Activated T-helper 17 cell treated with anti-CD3 and anti-CD28 coated beads, Interleukin-2, amount 50 U/mL, for 72 hours (primary cell): ENCODE data around the gene BCAS3. TPM values are rescaled to one million over a fixed set of nuclear protein-coding genes. Genes with fewer than 3 reads are reported as not detected.
"Not testable (repeated sequence)": the region's sequence is repeated elsewhere in the genome, so short reads cannot be mapped to it uniquely, and the experiment has no call there.

ENCODE experiments used
- ATAC-seq: fragments of 150-1000 bp; cut with Tn5 transposase; replicated peaks from 2 replicates; pipeline ENCODE4 v1.10.0; 2021; ENCODE audit warnings: mild to moderate bottlenecking, moderate library complexity
- H3K27ac Mint-ChIP-seq: one replicate; pipeline ENCODE4 v1.8.0; 2022; ENCODE audit warnings: mixed read lengths
- H3K27me3 Mint-ChIP-seq: one replicate; pipeline ENCODE4 v1.8.0; 2022; ENCODE audit warnings: mixed read lengths
- H3K36me3 Mint-ChIP-seq: one replicate; pipeline ENCODE4 v1.8.0; 2022; ENCODE audit warnings: low read depth, mild to moderate bottlenecking, mixed read lengths
- H3K4me1 Mint-ChIP-seq: one replicate; pipeline ENCODE4 v1.8.0; 2022; ENCODE audit warnings: mixed read lengths
- H3K4me3 Mint-ChIP-seq: one replicate; pipeline ENCODE4 v1.8.0; 2022; ENCODE audit warnings: mild to moderate bottlenecking, mixed read lengths
- H3K9me3 Mint-ChIP-seq: one replicate; pipeline ENCODE4 v1.8.0; 2022; ENCODE audit warnings: mixed read lengths
- total RNA-seq, 2 donors: library from RNA; stranded (reverse); gene quantifications; one replicate each; pipeline ENCODE4 v1.2.3, GENCODE V29; 2022

Gene BCAS3
- total RNA-seq, 2 donors from 2014 or later, result 11.6 to 15.0 TPM

DNA sequence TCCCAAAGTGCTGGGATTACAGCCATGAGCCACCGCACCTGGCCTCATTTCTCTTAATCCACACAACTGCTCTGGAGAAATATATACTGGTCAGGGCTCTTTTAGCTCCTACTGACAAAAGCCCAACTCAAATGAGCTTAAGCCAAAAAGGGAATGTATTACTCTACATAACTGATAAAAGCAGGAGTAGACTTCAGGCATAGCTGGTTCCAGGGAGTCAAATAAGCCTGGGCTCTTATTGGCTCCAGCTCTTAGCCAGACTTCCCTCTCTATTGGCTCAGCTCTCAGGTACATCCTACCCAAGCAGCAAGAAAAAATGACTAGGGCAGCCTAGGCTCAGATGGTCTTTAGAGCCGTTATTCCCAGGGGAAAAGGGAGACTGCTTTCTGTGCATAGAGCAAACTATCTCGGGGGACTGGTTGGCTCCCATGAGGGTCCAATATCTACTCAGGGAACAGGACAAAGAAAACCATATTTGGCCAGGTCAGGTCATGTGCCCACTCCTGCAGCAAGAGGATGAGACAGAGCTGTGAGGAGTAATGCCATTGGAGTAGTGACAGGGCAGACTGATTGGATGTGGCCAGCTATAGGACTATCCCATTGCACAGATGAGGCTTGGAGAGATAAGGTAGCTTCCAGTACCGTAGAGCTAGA lies 743.2 kb downstream of the BCAS3 start:
- Mint-ChIP-seq H3K4me1 (no peaks in the 10 kb centered on the region), H3K9me3 (no peaks in the 10 kb centered on the region), H3K27ac (no peak overlapping the region), H3K27me3 (peaks cover 51% of the 10 kb centered on the region), H3K4me3 (no peak overlapping the region), H3K36me3 (no peaks in the 10 kb centered on the region)
- ATAC-seq, result no peak

DNA sequence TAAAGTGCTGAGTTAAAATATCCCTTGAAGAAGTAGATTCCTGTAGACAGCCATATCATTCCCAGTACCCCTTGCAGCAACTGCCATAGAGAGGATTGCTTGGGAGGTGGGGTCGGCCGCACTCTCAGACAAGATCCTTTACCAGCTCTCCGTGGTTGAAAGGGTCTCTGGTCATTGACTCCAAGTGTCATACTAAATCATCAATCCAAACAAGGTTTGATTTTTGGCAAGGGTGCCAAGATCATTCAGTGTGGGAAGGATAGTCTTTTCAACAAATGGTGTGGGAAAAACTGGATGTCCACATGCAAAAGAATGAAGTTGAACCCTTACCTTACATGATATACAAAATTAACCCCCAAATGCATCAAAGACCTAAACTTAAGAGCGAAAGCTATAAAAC lies 743.8 kb downstream of the BCAS3 start:
- ATAC-seq, result no peak
- no peak overlapping the region for H3K4me3 Mint-ChIP-seq
- no peaks in the 10 kb centered on the region for H3K9me3 Mint-ChIP-seq
- no peaks in the 10 kb centered on the region for H3K4me1 Mint-ChIP-seq
- no peak overlapping the region for H3K27ac Mint-ChIP-seq
- H3K36me3 Mint-ChIP-seq, result no peaks in the 10 kb centered on the region
- H3K27me3 Mint-ChIP-seq, result peaks cover 53% of the 10 kb centered on the region

DNA sequence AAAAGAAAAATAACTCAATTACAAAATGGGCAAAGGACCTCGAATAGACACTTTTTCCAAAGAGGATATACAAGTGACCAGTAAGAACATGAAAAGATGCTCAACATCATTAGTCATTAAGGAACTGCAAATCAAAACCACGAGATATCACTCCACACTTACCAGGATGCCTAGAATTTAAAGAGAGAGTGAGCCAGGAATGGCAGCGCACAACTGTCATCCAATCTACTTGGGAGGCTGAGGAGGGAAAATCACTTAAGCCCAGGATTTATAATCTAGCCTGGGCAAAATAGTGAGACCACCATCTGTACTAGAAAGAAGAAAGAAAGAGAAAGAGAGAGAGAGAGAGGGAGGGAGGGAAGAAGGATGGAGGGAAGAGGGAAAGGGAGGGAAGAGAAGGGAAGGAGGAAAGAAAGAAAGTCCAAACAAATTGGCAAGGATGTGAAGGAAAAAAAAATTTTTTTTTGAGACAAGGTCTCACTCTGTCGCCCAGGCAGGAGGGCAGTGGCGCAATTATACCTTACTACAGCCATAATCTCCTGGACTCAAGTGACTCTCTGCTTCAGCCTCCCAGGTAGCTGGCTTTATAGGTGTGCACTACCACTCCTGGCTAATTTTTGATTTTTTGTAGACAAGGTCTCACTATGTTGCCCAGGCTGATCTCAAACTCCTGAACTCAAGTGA lies 744.6 kb downstream of the BCAS3 start:
- H3K27me3 Mint-ChIP-seq, result peaks cover 53% of the 10 kb centered on the region
- H3K36me3 Mint-ChIP-seq, result no peaks in the 10 kb centered on the region
- H3K4me1 Mint-ChIP-seq, result no peaks in the 10 kb centered on the region
- no peak overlapping the region for H3K27ac Mint-ChIP-seq
- H3K4me3 Mint-ChIP-seq, result no peak overlapping the region
- H3K9me3 Mint-ChIP-seq, result no peaks in the 10 kb centered on the region
- ATAC-seq, result no peak

DNA sequence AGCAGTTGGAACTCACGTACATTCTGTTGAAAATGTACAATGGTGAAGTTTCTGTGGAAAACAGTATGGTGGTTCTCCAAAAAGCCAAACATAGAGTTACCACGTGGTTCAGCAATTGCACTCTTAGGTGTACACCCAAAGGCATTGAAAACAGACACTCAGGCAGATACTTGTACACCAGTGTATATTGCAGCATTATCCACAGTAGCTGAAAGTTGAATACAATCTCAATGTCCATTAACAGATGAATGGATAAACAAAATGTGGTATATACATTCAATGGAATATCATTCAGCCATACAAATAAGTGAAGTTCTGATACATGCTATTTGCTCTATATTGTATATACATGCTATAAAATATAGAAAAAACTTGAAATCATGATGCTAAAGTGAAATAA lies 745.2 kb downstream of the BCAS3 start:
- H3K9me3 Mint-ChIP-seq, result no peaks in the 10 kb centered on the region
- peaks cover 53% of the 10 kb centered on the region for H3K27me3 Mint-ChIP-seq
- no peaks in the 10 kb centered on the region for H3K4me1 Mint-ChIP-seq
- ATAC-seq, result no peak
- no peak overlapping the region for H3K27ac Mint-ChIP-seq
- H3K4me3 Mint-ChIP-seq, result no peak overlapping the region
- no peaks in the 10 kb centered on the region for H3K36me3 Mint-ChIP-seq

DNA sequence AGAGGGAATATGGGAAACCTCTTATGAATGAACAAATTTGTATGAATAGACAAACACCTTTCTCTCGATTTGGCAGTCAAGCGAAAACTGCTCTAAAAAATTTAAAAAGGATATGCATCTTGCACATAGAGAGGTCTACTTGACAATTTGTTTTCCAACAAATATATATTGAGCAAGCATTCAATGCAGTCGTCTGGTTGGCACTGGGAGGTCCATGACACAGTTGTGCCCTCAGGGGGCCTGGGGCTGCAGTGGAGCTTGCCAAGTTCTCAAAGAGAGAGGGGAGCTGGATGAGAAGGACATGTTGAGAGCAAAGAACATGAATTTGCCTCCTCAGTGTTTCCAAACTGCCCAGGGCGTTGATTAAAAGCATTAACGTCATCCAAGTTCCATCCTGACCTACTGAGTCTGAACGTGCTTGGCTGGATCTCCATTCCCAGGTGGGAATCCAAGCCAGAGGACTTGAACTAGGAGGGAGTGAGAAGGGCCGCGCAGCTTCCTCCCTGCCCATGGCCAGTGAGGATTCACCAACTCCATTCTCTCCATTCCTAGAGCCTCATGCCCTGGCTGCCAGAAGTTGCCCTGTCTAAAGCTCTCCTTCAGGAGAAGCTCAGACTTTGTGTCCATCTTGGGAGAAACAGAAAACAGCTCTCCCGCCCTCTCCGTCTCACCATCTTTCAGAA lies 746.5 kb downstream of the BCAS3 start:
- Mint-ChIP-seq H3K27ac (no peak overlapping the region), H3K36me3 (no peaks in the 10 kb centered on the region), H3K9me3 (no peaks in the 10 kb centered on the region), H3K4me3 (no peak overlapping the region), H3K4me1 (no peaks in the 10 kb centered on the region), H3K27me3 (peaks cover 53% of the 10 kb centered on the region)
- ATAC-seq, result no peak

DNA sequence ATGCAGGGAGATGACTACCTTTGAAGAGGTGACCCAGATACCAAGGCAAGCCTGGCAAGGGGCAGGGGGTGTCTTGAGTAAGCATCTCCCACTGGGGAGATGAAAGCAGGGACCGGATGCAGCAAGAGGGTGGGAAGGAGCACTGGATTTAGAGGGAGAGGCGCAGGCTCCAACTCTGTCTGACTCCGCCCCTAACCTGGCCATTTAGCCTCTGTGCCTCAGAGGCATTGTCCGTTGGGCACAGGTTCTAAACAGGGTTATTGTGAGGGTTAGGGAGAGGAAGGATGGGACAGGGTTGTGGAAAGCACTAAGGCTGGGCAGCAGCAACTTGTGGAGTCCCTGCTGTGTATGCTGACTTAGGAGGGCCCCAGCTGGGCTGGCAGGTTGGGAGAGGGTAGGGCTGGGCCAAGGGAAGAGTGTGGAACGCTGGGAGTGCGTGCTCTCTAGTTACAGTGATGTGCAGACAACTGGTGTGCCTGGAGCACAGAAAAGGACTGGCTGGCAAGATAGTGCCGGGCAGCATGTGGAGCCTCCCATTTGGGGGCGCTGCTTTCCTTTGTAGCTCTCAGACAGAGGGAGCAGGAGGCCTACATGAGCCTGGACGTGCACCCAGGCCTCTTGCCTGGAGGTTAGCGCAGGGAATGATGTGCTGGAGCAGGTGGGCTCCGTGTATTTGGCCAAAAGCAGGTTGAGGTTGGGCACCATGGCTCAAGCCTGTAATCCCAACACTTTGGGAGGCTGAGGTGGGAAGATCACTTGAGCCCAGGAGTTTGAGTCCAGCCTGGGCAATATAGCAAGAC lies 748.2 kb downstream of the BCAS3 start:
- H3K27ac Mint-ChIP-seq, result no peak overlapping the region
- no peaks in the 10 kb centered on the region for H3K9me3 Mint-ChIP-seq
- no peak for ATAC-seq
- H3K36me3 Mint-ChIP-seq, result no peaks in the 10 kb centered on the region
- peaks cover 46% of the 10 kb centered on the region for H3K27me3 Mint-ChIP-seq
- no peaks in the 10 kb centered on the region for H3K4me1 Mint-ChIP-seq
- no peak overlapping the region for H3K4me3 Mint-ChIP-seq

DNA sequence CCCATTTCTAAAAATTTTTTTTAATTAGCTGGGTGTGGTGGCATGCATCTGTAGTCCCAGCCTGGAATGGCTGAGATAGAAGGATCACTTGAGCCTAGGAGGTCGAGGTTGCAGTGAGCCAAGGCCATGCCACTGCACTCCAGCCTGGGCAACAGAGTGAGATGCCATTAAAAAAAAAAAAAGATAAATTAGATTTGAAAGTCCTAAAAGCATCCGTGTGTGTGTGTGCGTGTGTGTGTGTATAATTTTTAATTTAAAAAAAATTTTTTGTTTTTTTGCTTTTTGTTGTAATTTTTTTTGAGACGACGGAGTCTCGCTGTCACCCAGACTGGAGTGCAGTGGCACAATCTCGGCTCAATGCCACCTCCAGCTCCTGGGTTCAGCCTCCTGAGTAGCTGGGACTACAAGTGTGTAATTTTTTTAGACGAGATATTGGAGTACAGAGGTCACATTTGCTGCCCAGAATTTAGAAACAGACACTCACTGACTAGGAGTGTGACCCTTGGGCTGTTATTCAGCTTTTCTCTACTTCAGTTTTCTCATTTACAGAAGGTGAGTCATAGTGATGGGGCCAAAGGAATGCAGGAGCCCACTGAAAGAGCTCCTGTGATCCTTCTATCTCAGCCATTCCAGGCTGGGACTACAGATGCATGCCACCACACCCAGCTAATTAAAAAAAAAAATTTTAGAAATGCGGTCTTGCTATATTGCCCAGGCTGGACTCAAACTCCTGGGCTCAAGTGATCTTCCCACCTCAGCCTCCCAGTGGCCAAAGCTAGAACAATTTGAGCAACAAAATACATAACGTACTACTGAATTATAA lies 749.0 kb downstream of the BCAS3 start:
- H3K27me3 Mint-ChIP-seq, result peaks cover 44% of the 10 kb centered on the region
- H3K9me3 Mint-ChIP-seq, result no peaks in the 10 kb centered on the region
- H3K4me1 Mint-ChIP-seq, result no peaks in the 10 kb centered on the region
- no peak overlapping the region for H3K4me3 Mint-ChIP-seq
- no peaks in the 10 kb centered on the region for H3K36me3 Mint-ChIP-seq
- no peak overlapping the region for H3K27ac Mint-ChIP-seq
- no peak for ATAC-seq

DNA sequence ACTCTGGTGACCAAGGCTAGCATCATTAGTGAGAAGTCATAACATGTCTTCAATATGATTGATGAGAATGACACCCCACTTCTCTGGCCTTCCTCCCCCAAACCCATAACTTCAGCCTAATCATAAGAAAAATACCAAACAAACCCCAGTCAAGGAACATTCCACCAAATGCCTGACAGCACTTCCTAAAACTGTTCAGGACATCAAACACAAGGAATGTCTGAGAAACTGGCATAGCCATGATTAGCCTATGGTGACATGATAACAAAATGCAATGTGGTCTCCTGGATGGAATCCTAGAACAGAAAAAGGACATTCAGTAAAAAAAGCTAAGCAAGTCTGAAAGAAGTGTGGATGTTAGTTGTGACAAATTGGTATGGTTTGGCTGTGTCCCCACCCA lies 749.9 kb downstream of the BCAS3 start:
- Mint-ChIP-seq H3K4me3 (no peak overlapping the region), H3K4me1 (no peaks in the 10 kb centered on the region), H3K27ac (no peak overlapping the region), H3K27me3 (peaks cover 37% of the 10 kb centered on the region), H3K36me3 (no peaks in the 10 kb centered on the region), H3K9me3 (no peaks in the 10 kb centered on the region)
- ATAC-seq, result no peak

DNA sequence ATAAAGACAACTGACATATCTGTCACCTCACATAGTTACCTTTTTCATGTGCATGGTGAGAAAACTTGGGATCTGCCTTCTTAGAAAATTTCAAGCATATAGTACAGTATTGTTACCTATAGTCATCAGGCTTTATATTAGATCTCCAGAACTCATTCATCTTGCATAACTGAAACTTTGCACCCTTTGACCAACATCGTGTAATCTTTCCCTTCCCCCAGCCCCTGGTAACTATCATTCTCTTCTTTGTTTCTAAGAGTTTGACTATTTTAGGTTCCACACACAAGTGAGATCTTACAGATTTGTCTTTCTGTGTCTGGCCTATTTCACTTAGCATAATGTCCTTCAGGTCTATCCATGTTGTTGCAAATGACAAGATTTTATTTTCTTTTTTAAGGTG lies 751.6 kb downstream of the BCAS3 start:
- ATAC-seq, result no peak
- Mint-ChIP-seq H3K27me3 (peaks cover 29% of the 10 kb centered on the region), H3K27ac (no peak overlapping the region), H3K4me1 (no peaks in the 10 kb centered on the region), H3K36me3 (no peaks in the 10 kb centered on the region), H3K9me3 (no peaks in the 10 kb centered on the region), H3K4me3 (no peak overlapping the region)

DNA sequence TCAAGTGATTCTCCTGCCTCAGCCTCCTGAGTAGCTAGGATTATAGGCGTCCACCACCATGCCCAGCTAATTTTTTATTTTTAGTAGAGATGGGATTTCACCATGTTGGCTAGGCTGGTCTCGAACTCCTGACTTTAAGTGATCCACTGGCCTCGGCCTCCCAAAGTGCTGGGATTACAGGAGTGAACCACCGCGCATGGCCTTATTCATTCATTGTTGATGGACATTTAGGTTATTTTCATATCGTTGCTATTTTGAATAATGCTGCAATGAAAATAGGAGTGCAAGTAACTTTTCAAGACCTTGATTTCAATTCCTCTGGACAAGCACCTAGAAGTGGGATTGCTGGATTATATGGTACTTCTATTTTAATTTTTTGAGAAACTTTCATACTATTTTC lies 752.2 kb downstream of the BCAS3 start:
- not testable (repeated sequence) for H3K9me3 Mint-ChIP-seq, ATAC-seq, H3K4me3 Mint-ChIP-seq, H3K36me3 Mint-ChIP-seq, H3K4me1 Mint-ChIP-seq, H3K27ac Mint-ChIP-seq
- H3K27me3 Mint-ChIP-seq, result peaks cover 29% of the 10 kb centered on the region

DNA sequence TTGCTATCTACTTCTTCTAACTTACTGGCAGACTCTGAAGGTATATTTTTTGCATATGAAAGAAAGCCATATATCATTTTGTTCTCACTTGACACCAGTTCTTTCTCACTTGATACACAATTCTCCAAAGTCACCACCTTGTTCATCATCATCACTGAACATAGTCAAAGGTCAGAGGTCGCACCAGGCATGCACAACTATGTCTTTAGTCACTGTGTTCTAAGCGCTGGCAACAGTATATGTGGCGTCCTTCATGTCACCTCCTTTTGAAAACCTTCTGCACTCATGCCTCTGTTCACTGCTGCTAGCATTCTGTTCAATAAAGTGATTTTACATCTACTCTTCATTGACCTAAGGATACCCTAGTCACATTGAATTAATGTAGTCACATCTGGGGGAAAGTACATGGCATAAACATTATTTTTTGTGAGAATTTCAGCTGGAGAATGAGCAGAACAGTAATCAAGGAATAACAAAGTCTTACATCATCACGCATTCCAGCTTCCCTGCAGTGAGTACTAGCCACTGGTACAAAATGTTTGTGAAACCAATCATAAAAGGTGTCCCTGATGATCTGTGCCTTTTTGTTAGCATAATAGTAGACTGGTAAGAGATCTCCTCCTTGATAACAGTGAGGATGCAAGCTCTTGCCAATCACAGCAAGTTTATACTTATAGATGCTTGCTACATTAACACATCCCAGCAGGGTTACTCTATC lies 754.1 kb downstream of the BCAS3 start:
- no peak overlapping the region for H3K4me3 Mint-ChIP-seq
- ATAC-seq, result no peak
- H3K27ac Mint-ChIP-seq, result no peak overlapping the region
- H3K4me1 Mint-ChIP-seq, result no peaks in the 10 kb centered on the region
- H3K36me3 Mint-ChIP-seq, result no peaks in the 10 kb centered on the region
- no peaks in the 10 kb centered on the region for H3K9me3 Mint-ChIP-seq
- H3K27me3 Mint-ChIP-seq, result peaks cover 31% of the 10 kb centered on the region

DNA sequence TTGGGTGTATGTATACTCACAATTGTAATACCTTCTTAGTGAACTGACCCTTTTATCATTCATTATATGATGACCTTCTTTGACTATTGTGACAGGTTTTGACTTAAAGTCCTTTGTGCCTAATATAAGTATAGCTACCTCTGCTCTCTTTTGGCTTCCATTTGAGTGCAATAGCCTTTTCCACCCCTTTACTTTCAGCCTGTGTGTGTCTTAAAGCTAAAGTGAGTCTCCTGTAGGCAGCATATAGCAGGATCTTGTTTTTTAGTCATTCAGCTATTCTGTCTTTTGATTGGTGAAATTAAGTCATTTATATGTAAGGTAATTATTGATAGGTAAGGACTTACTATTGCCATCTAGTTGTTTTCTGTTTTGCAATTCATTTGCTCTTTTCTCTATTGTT lies 758.6 kb downstream of the BCAS3 start:
- Mint-ChIP-seq H3K9me3 (peaks cover 12% of the 10 kb centered on the region), H3K36me3 (no peaks in the 10 kb centered on the region), H3K4me1 (no peaks in the 10 kb centered on the region), H3K27me3 (peaks cover 47% of the 10 kb centered on the region), H3K27ac (no peak overlapping the region), H3K4me3 (no peak overlapping the region)
- ATAC-seq, result no peak

DNA sequence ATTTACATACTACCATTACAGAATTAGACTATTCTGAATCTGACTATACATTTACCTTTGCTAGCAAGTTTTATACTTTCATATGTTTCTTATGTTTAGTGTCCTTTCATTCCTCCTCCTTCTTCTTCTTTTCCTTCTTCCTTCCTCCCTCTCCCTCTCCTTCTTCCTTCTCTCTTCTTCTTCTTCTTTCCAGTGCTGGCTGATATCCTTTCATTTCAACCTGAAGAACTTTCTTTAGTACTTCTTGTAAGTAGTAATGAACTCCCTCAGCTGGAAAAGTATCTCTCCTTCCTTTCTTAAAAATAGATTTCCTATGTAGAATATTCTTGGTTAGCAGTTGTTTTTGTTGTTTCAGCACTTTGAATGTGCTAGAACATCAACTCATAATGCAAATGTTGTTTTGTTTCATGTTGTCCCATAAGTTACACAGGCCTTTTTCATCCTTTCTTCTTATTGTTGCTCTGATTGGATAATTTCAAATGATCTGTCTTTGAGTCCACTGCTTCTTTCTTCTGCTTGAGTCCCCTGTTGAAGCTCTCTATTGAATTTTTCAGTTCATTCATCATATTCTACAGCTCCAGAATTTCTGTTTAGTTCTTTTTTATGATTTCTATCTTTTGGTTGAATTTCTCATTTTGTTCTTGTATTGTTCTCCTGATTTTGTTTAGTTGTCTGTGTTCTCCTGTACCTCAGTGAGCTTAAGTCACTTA lies 759.5 kb downstream of the BCAS3 start:
- Mint-ChIP-seq H3K4me1 (no peaks in the 10 kb centered on the region), H3K4me3 (no peak overlapping the region), H3K9me3 (peaks cover 12% of the 10 kb centered on the region), H3K27me3 (peaks cover 47% of the 10 kb centered on the region), H3K27ac (no peak overlapping the region), H3K36me3 (no peaks in the 10 kb centered on the region)
- no peak for ATAC-seq
